ENCODE results near the gene METTL2B. TPM values are rescaled to one million over a fixed set of nuclear protein-coding genes. Genes with fewer than 3 reads are reported as not detected.
"Not testable (repeated sequence)": the region's sequence is repeated elsewhere in the genome, so short reads cannot be mapped to it uniquely, and the experiment has no call there.

The METTL2B gene
- total RNA-seq, 1 donor from 2014 or later, result 63.3 TPM

DNA sequence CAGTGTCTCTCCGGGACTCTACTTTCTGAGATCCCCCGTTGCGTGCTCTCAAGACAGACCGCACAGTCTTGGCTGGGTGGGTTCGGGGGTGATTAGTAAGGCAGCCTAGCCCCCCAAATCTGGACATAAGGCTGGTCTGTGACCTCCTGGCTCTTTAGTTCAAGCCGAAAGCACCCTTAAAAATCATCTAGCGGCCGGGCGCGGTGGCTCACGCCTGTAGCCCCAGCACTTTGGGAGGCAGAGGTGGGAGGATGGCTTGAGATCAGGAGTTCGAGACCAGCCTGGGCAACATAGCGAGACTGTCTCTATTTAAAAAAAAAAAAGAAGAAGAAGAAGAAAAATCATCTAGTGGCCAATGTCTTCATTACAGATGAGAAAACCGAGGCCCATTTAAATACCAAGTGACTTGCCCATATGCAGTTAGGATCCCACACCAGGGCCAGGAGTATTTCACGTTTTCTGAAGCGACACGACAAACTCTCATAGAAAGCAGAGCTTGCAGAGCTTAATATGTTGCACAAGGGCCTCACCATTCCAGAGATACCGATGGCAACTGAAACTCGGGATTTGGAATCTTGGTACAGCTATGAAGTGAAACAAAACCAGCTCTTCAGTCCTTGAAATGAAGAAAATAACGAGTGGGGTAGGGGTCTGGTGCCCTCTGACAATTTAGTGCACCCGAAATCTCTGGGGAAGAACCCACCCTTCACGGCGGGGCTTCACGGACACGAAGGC is 21.6 kb upstream of the METTL2B start:
- DNase-seq (ENCODE audit: low read depth), result no peak

DNA sequence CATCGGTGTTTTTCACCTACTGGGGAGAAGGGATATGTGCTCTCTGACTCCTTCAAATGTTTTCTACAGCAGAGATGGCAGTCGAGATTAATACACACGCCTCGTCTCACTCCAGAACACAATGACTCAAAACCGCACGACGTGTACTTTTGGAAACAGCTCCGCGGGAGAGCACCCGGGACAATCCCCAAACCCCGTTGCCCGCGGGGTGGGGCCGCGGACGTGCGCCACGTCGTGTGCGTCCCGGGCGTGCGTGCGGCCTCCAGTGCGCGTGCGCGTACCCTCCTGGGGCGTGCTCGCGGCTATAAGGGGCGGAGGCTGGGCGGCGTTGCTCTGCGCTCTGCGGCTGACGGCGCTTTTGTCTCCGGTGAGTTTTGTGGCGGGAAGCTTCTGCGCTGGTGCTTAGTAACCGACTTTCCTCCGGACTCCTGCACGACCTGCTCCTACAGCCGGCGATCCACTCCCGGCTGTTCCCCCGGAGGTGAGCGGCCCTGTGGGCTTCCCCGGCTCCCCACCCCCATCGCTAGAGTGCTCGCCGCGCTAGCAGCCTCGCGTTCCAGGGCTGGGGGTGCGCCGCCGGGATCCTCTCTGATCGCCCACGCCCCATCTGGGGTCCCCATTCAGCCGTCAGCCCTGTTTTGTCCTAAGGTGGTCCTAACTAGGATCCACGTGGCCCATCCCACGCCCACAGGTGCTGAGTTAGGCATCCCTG is 20.8 kb upstream of the METTL2B start, which contains the start of gene HILPDA:
Gene HILPDA, plus strand, starts transcription at position 336 of the 712 bp plus-strand sequence. CDS start 1,391 bp downstream, outside the sequence.
- peak; percentile 99 for DNase-seq (ENCODE audit: low read depth)

DNA sequence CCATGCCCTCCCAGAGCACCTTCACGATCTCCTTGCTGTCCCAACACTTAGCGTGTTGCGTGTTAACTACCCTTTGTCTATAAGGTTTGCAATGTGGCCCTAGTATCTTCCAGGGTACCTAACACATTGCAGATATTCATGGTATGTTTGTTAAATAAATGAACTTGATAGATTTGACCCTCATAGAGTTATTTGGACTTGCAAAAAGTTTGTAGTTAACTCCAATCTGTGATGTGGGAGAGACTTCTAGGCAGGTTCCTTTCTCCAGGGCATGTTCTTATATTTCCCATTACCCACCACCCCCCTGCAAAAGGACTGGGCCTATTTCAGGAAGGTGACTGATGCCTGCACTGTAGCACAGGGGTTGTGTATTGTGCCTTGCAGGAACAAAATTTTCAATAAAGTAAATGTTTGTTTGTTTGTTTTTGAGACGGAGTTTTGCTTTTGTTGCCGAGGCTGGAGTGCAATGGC is 20.3 kb upstream of the METTL2B start:
- no peak for DNase-seq (ENCODE audit: low read depth)

DNA sequence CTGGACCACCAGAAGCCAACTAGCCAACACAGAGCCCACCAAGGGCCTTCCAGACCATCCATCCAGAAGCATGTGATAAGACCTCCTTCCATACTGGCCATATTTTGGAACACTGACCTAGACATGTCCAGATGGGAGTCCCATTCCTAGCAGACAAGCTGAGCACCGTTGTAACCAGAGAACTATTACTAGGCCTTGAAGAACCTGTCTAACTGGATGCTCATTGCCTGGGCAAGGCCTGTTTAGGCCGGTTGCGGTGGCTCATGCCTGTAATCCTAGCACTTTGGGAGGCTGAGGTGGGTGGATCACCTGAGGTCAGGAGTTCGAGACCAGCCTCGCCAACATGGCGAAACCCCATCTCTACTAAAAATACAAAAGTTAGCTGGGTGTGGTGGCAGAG is 19.2 kb upstream of the METTL2B start:
- not testable (repeated sequence) for DNase-seq (ENCODE audit: low read depth)

DNA sequence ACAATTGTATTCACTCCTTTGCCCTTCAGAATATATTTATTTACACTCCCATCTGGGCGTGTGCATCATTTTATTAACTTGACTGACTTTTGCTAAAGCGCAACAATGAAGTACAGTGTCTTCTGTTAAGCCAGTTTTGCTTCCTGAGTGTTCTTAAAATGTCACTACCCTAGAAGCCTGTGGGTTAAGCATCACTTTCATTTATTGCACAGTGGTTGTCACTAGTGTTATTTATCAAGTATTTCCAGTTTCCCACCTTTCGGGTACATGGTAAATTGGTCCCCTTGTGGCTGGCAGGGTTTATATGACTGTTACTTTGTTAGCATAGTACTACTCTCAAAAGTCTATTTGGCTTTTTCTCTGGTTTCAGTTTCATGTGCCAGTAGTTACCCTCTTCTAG is 17.6 kb upstream of the METTL2B start:
- DNase-seq (ENCODE audit: low read depth), result no peak

DNA sequence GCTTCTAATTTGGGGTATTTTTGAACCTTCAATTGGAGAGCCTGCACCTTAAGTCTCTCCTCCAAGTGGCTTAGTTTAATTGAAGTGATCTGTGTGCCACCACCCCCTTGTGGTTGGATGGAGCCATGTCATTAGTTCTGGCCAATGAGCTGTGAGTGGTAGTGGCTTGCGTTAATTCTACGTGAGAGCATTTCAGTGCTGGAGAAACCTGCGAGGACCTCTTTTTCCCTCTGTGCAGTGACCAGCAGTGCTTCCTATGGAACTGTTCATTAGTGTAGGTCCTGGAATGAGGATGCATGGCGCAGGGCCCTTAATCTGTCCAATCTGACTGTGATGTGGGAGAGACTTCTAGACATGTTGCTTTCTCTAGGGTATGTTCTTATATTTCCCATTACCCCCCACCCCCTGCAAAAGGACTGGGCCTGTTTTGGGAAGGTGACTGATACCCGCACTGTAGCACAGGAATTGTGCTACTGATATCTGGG is 17.1 kb upstream of the METTL2B start:
- DNase-seq (ENCODE audit: low read depth), result peak; percentile 78

DNA sequence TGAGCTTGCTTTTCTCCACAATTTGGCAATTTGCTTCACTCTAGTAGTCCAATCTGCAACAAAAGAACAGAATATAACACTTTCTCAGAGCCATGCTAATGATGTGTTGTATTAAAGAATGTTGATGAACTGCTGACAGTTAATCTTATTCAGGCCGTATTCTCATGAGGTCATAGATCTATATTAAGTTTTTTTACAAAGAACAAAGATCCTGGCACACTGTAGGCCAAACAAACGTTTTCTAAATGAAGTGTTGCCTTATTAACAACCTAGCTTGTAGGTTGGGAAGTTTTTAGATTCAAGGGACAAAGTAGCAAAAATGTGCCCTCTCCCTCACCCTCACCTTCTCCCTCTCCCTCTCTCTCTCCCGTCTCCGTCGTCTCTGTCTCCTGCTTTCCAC is 14.1 kb upstream of the METTL2B start:
- DNase-seq (ENCODE audit: low read depth), result no peak

DNA sequence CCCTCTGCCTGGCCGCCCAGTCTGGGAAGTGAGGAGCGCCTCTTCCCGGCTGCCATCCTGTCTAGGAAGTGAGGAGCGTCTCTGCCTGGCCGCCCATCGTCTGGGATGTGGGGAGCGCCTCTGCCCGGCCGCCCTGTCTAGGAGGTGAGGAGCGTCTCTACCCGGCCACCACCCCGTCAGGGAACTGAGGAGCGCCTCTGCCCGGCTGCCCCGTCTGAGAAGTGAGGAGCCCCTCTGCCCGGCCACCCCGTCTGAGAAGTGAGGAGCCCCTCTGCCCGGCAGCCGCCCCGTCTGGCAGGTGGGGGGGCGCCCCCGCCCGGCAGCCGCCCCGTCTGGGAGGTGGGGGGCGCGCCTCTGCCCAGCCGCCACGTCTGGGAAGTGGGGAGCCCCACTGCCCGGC is 13.2 kb upstream of the METTL2B start:
- not testable (repeated sequence) for DNase-seq (ENCODE audit: low read depth)

DNA sequence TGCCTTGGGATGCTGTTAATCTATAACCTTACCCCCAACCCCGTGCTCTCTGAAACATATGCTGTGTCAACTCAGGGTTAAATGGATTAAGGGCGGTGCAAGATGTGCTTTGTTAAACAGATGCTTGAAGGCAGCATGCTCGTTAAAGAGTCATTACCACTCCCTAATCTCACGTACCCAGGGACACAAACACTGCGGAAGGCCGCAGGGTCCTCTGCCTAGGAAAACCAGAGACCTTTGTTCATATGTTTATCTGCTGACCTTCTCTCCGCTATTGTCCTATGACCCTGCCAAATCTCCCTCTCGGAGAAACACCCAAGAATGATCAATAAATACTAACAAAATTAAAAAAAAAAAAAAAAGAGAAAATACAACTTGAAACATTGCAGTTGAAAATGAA is 12.6 kb upstream of the METTL2B start:
- DNase-seq (ENCODE audit: low read depth), result not testable (repeated sequence)

- not testable (repeated sequence) for DNase-seq (ENCODE audit: low read depth)
These were observed 9.7 kb upstream of the METTL2B start for GRCh38 chr7:128466871-128467270.

- not testable (repeated sequence) for DNase-seq (ENCODE audit: low read depth)
These were observed 765 bp downstream of the METTL2B start for GRCh38 chr7:128477336-128477690.

- not testable (repeated sequence) for DNase-seq (ENCODE audit: low read depth)
These were observed 2.5 kb downstream of the METTL2B start for GRCh38 chr7:128479082-128479481.

DNA sequence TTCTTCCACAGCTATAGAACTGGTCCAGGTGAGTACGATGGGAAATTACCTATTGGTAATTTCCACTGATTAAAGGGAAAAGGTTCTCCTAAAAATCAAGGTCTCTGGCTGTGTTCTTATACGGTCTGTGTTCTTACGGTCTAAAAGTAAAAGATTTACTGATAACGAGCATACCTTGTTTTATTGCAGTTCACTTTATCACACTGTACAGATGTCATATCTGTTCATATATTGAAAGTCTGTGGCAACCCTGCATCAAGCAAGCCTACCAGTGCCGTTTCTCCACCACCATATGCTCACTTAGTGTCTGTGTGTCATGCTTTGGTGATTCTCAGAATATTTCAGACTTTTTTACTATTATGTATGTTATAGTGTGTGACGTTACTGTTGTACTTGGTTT is 11.6 kb downstream of the METTL2B start:
- not testable (repeated sequence) for DNase-seq (ENCODE audit: low read depth)

- no peak for DNase-seq (ENCODE audit: low read depth)
These were observed 20.9 kb downstream of the METTL2B start for GRCh38 chr7:128497405-128497804.

GRCh38 chr7:128505416-128505815 is 28.9 kb downstream of the METTL2B start:
- not testable (repeated sequence) for DNase-seq (ENCODE audit: low read depth)

DNA sequence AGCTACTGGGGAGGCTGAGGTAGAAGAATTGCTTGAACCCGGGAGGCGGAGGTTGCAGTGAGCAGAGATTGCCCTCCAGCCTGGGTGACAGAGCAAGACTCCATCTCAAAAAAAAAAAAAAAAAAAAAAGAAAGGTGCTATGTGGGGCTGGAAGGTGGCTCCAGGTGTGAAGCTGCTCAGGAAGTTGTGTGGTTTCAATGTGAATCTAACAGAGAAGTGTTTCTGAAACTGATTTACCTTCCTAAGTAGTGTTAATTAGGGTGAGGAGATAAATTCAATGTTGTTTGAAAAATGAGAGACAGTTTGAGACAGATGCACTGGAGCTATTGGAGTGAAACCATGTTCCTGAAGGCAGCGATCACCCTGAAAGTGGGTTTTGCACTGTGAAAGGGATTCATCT is 30.3 kb downstream of the METTL2B start:
- not testable (repeated sequence) for DNase-seq (ENCODE audit: low read depth)

GRCh38 chr7:128507321-128507993 is 30.9 kb downstream of the METTL2B start:
- DNase-seq (ENCODE audit: low read depth), result peak; percentile 14

DNA sequence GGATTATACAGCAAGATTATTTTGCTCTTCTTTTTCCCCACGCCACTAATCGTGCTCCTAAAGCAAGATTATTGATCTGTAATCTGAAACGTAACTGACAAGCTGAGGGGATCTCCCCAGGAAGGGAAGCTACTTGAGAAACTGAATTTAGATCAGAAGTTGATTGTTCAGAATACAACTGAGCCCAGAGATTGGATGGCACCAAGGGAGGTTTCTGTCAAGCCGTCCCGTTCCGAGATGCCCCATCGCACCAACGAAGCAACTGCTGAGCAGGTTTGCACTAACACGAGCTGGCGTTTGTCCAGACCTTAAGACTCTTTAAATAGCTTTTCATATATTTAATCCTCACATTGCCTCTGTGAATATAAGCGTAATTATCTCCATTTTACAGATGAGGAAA is 35.1 kb downstream of the METTL2B start:
- DNase-seq (ENCODE audit: low read depth), result not testable (repeated sequence)

DNA sequence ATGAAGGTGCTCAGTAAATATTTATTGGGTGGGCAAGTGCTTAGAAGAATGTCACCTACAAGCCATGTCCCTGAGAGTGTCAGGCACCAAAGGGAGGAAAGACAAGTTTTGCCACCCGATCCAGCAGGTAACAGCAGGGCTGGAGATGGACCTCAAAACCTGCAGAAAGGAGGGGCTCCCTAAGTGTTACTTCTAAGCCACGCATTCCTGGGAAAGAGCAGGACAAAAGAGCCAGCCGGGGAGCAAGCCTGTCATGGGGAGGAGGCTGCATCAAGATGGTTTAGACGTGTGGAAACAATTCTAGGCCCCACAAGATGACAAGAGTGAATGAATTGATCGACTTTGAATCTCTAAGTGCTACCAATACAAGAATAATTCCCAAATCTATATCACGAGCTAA is 38.7 kb downstream of the METTL2B start:
- DNase-seq (ENCODE audit: low read depth), result not testable (repeated sequence)

DNA sequence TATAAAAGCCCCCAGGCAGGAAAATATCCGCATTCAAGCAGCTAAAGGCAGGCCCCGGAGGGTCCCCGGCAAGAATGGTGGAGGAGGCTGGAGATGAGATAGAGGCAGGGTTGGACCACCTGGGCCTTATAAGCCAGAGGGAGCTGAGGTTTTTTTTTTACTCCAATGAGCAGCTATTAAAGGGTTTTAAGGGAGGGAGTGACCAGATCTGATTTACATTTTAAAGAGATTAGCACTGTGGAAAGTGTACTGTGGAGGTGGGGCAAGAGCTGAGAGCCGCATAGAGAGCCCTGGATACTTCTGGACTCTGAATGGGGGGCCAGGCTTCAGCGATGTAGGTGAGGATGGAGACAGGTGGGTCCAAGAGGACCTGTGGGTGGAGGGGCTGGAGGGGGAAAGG is 40.5 kb downstream of the METTL2B start:
- not testable (repeated sequence) for DNase-seq (ENCODE audit: low read depth)

DNA sequence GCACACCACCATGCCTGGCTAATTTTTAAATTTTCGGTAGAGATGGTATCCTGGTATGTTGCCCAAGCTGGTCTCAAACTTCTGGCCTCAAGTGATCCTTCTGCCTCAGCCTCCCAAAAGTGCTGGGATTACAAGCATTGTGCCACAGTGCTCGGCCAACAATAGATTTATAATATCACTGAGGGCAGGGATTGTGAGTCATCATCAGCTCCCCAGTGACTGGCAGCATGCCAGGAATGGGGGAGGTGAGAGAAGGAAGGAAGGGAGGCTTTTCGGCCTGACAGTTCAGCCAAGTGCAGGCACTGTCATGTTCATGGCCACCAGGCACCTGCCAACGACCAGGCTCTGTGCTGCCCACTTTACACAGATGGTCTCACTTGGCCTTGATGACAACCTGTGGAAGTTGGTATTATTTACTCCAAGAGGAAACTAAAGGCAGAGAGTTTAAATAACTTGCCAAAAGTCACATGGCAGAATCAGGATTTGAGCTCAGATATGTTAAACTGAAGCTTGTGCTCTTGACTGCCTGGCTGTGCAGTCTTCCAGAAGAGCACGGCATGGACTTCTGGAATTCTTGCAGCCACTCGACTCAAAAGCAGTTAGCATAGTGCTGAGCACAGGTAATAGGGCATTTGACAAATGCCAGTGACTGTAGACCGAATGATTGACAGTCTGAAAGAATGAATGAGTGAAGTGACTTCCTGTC is 46.8 kb downstream of the METTL2B start:
- DNase-seq (ENCODE audit: low read depth), result peak; percentile 94

All from myocyte (in vitro differentiated cells).